H9 (cell line): ENCODE data around the gene TP73. TPM values are rescaled to one million over a fixed set of nuclear protein-coding genes. Genes with fewer than 3 reads are reported as not detected.

Experiments
- DNase-seq: peaks from one replicate; pipeline ENCODE4 v3.0.0-alpha.2; 2017
- H2AFZ ChIP-seq: one replicate; pipeline ENCODE4 v1.6.1; 2013; ENCODE audit warnings: mild to moderate bottlenecking, low read length, control low read depth, moderate library complexity
- H2AK5ac ChIP-seq: 2 replicates; pipeline ENCODE4 v1.6.1; 2013; ENCODE audit warnings: low read length, control low read depth, mixed read lengths; ENCODE audit not compliant: insufficient read length
- H2BK120ac ChIP-seq: one replicate; pipeline ENCODE4 v1.6.1; 2013; ENCODE audit warnings: low read depth, mild to moderate bottlenecking, low read length, control low read depth, inconsistent platforms; ENCODE audit not compliant: poor library complexity, severe bottlenecking
- H2BK12ac ChIP-seq: 2 replicates; pipeline ENCODE4 v1.6.1; 2013; ENCODE audit warnings: low read length, control low read depth, mixed read lengths, low read depth; ENCODE audit not compliant: insufficient read length
- H2BK15ac ChIP-seq: 2 replicates; pipeline ENCODE4 v1.6.1; 2013; ENCODE audit warnings: low read depth, low read length, control low read depth
- H2BK20ac ChIP-seq: one replicate; pipeline ENCODE4 v1.6.1; 2013; ENCODE audit warnings: low read depth, mild to moderate bottlenecking, low read length, control low read depth, inconsistent platforms; ENCODE audit not compliant: poor library complexity, severe bottlenecking
- H2BK5ac ChIP-seq: 2 replicates; pipeline ENCODE4 v1.6.1; 2013; ENCODE audit warnings: low read length, control low read depth, mixed read lengths; ENCODE audit not compliant: insufficient read length
- H3K14ac ChIP-seq: 2 replicates; pipeline ENCODE4 v1.6.1; 2013; ENCODE audit warnings: low read length, control low read depth; ENCODE audit not compliant: insufficient read depth
- H3K18ac ChIP-seq: 2 replicates; pipeline ENCODE4 v1.6.1; 2013; ENCODE audit warnings: low read depth, mild to moderate bottlenecking, mixed read lengths, low read length, control low read depth; ENCODE audit not compliant: insufficient read length
- H3K23ac ChIP-seq: 2 replicates; pipeline ENCODE4 v1.6.1; 2013; ENCODE audit warnings: low read length, control low read depth, mixed read lengths, low read depth; ENCODE audit not compliant: insufficient read length
- H3K23me2 ChIP-seq: 2 replicates; pipeline ENCODE4 v1.6.1; 2013; ENCODE audit warnings: low read depth, mild to moderate bottlenecking, mixed read lengths, low read length, control low read depth; ENCODE audit not compliant: insufficient read length, poor library complexity, severe bottlenecking
- H3K27ac ChIP-seq: 2 replicates; pipeline ENCODE4 v1.5.1; 2013; ENCODE audit warnings: low read length, control low read depth, mixed read lengths, low read depth; ENCODE audit not compliant: insufficient read length
- H3K27me3 ChIP-seq: 2 replicates; pipeline ENCODE4 v1.6.1; 2013; ENCODE audit warnings: low read length, control low read depth, inconsistent platforms; ENCODE audit not compliant: insufficient read depth
- H3K4ac ChIP-seq: 2 replicates; pipeline ENCODE4 v1.6.1; 2013; ENCODE audit warnings: low read depth, mild to moderate bottlenecking, control low read depth, inconsistent platforms, low read length, moderate library complexity
- H3K4me1 ChIP-seq: 2 replicates; pipeline ENCODE4 v1.6.1; 2013; ENCODE audit warnings: low read length, control low read depth, inconsistent platforms; ENCODE audit not compliant: insufficient read depth
- H3K4me2 ChIP-seq: 2 replicates; pipeline ENCODE4 v1.6.1; 2013; ENCODE audit warnings: low read length, control low read depth, mixed read lengths; ENCODE audit not compliant: insufficient read length, insufficient read depth
- H3K56ac ChIP-seq: 2 replicates; pipeline ENCODE4 v1.6.1; 2013; ENCODE audit warnings: low read depth, mild to moderate bottlenecking, mixed read lengths, low read length, control low read depth; ENCODE audit not compliant: insufficient read length
- H3K79me1 ChIP-seq: 2 replicates; pipeline ENCODE4 v1.6.1; 2013; ENCODE audit warnings: low read depth, mild to moderate bottlenecking, moderate library complexity, low read length, control low read depth, inconsistent platforms; ENCODE audit not compliant: insufficient read depth, poor library complexity, severe bottlenecking
- H3K79me2 ChIP-seq: 2 replicates; pipeline ENCODE4 v1.6.1; 2013; ENCODE audit warnings: low read length, control low read depth, inconsistent platforms; ENCODE audit not compliant: insufficient read depth
- H3K9ac ChIP-seq: 2 replicates; pipeline ENCODE4 v1.6.1; 2013; ENCODE audit warnings: low read length, control low read depth, mixed read lengths; ENCODE audit not compliant: insufficient read length; ENCODE audit errors: extremely low read depth
- H3K9me3 ChIP-seq: one replicate; pipeline ENCODE4 v1.6.1; 2013; ENCODE audit warnings: low read depth, low read length, inconsistent platforms; ENCODE audit not compliant: control insufficient read depth
- H3T11ph ChIP-seq: one replicate; pipeline ENCODE4 v1.6.1; 2013; ENCODE audit warnings: mild to moderate bottlenecking, low read length, control low read depth, inconsistent platforms
- H4K20me1 ChIP-seq: one replicate; pipeline ENCODE4 v1.6.1; 2013; ENCODE audit not compliant: control insufficient read depth, insufficient read length, insufficient read depth
- H4K5ac ChIP-seq: 2 replicates; pipeline ENCODE4 v1.6.1; 2013; ENCODE audit warnings: low read depth, mild to moderate bottlenecking, mixed read lengths, low read length, control low read depth; ENCODE audit not compliant: insufficient read length
- H4K8ac ChIP-seq: replicated peaks from 2 replicates; pipeline ENCODE4 v1.6.1; 2013; ENCODE audit warnings: low read length, control low read depth, mixed read lengths, low read depth; ENCODE audit not compliant: insufficient read length
- H4K91ac ChIP-seq: 2 replicates; pipeline ENCODE4 v1.6.1; 2013; ENCODE audit warnings: low read depth, mild to moderate bottlenecking, moderate library complexity, mixed read lengths, low read length, control low read depth; ENCODE audit not compliant: insufficient read length
- H3K27ac Mint-ChIP-seq, 3 experiments: 2 replicates in 2 of 3; 3 replicates in 1 of 3; pipeline ENCODE4 v1.8.0; 2020 to 2021; ENCODE audit warnings: mixed read lengths in 3 of 3, mild to moderate bottlenecking in 1 of 3, moderate library complexity in 1 of 3
- H3K27me3 Mint-ChIP-seq: 2 replicates; pipeline ENCODE4 v1.8.0; 2021; ENCODE audit warnings: low read depth, mild to moderate bottlenecking, moderate library complexity, mixed read lengths
- H3K36me3 Mint-ChIP-seq, 3 experiments: 2 replicates in 2 of 3; 3 replicates in 1 of 3; pipeline ENCODE4 v1.8.0; 2020 to 2021; ENCODE audit warnings: low read depth in 3 of 3, mixed read lengths in 3 of 3; ENCODE audit not compliant: insufficient read depth in 1 of 3
- H3K4me1 Mint-ChIP-seq, 2 experiments: 2 replicates each; pipeline ENCODE4 v1.8.0; 2020; ENCODE audit warnings: mixed read lengths in 2 of 2
- H3K4me3 Mint-ChIP-seq, 2 experiments: 2 replicates in 1 of 2; 3 replicates in 1 of 2; pipeline ENCODE4 v1.8.0; 2020 to 2021; ENCODE audit warnings: mild to moderate bottlenecking in 2 of 2, mixed read lengths in 2 of 2, moderate library complexity in 1 of 2
- H3K9me3 Mint-ChIP-seq, 2 experiments: 2 replicates in 1 of 2; 3 replicates in 1 of 2; pipeline ENCODE4 v1.8.0; 2020; ENCODE audit warnings: mild to moderate bottlenecking in 2 of 2, mixed read lengths in 2 of 2, moderate library complexity in 1 of 2
- CTCF ChIP-seq: fragments of 200-600 bp; sonication (generic); conservative IDR thresholded peaks from 3 replicates; pipeline ENCODE4 v1.8.0; 2021; ENCODE audit warnings: antibody characterized with exemption, mild to moderate bottlenecking
- WGBS: extraction: QIAGEN DNeasy Blood & Tissue Kit; methylation state at CpG from one replicate; pipeline ENCODE4 v1.1.7; 2013; ENCODE audit warnings: missing lambda C conversion rate, low lambda C conversion rate, mixed read lengths; ENCODE audit not compliant: insufficient read length; ENCODE audit errors: extremely low coverage; 5-methylcytosine and 5-hydroxymethylcytosine counted together
- total RNA-seq: library from RNA; stranded (reverse); gene quantifications from 2 replicates; pipeline ENCODE4 v1.2.1, GENCODE V29; 2021

Gene TP73
- total RNA-seq, 1 experiment from 2014 or later, result 4.7 TPM

GRCh38 chr1:3735027-3735681 is 82.8 kb downstream of the TP73 start:
- Mint-ChIP-seq H3K9me3 (no peaks in the 10 kb centered on the region), H3K4me3 (no peak overlapping the region)
- no peaks in the 10 kb centered on the region for H3K79me1 ChIP-seq

More at GRCh38 chr1:3735027-3735681, 82.8 kb downstream of the TP73 start:
- no peak overlapping the region for H2BK20ac ChIP-seq
- no peak overlapping the region for H3K4me2 ChIP-seq
- DNase-seq, result no peak
- no peak overlapping the region for H3K56ac ChIP-seq
- no peak overlapping the region for H2BK120ac ChIP-seq
- no peak overlapping the region for H2AFZ ChIP-seq
- H3K14ac ChIP-seq, result no peak overlapping the region
- no peaks in the 10 kb centered on the region for H3K27me3 ChIP-seq
- H2BK12ac ChIP-seq, result no peak overlapping the region
- H3K4me1 Mint-ChIP-seq, result peaks cover 0 to 13% of the 10 kb centered on the region in 2 experiments; a peak in 2 of 4 replicates
- no peak for TF ChIP-seq CTCF
- no peak overlapping the region for H2BK15ac ChIP-seq
- no peaks in the 10 kb centered on the region for H3K9me3 ChIP-seq
- no peak overlapping the region for H4K8ac ChIP-seq
- peaks cover 6 to 18% (median 10%) of the 10 kb centered on the region in 3 experiments; a peak in 5 of 7 replicates for H3K36me3 Mint-ChIP-seq
- no peaks in the 10 kb centered on the region for H3K23me2 ChIP-seq
- H3K27ac Mint-ChIP-seq, result no peak overlapping the region
- no peaks in the 10 kb centered on the region for H3K27me3 Mint-ChIP-seq
- no peak overlapping the region for H3K9ac ChIP-seq
- H4K91ac ChIP-seq, result no peak overlapping the region
- H2AK5ac ChIP-seq, result no peak overlapping the region
- WGBS, result no CpG with 5 or more reads among the region's 12 CpGs
- H4K5ac ChIP-seq, result no peak overlapping the region
- no peaks in the 10 kb centered on the region for H4K20me1 ChIP-seq
- no peak overlapping the region for H2BK5ac ChIP-seq
- no peaks in the 10 kb centered on the region for H3K79me2 ChIP-seq
- no peak overlapping the region for H3K23ac ChIP-seq
- no peak overlapping the region for H3K18ac ChIP-seq
- no peak overlapping the region for H3K4ac ChIP-seq
- H3K27ac ChIP-seq, result no peak overlapping the region
- no peaks in the 10 kb centered on the region for H3K4me1 ChIP-seq
- H3T11ph ChIP-seq, result no peak overlapping the region
